HUES64 (cell line): ENCODE data around the gene ZNF606.

ENCODE experiments used
- H3K27ac ChIP-seq: 2 replicates; pipeline ENCODE4 v1.7.0; 2013; ENCODE audit warnings: low read depth, low read length, inconsistent platforms
- H3K27me3 ChIP-seq: 2 replicates; pipeline ENCODE4 v1.6.1; 2013; ENCODE audit warnings: mild to moderate bottlenecking, low read length; ENCODE audit not compliant: insufficient read depth
- H3K36me3 ChIP-seq: 2 replicates; pipeline ENCODE4 v1.6.1; 2013; ENCODE audit warnings: mild to moderate bottlenecking, low read length; ENCODE audit not compliant: insufficient read depth
- H3K4me1 ChIP-seq: 2 replicates; pipeline ENCODE4 v1.6.1; 2013; ENCODE audit warnings: mild to moderate bottlenecking, low read length, moderate library complexity; ENCODE audit not compliant: insufficient read depth
- H3K4me3 ChIP-seq: 2 replicates; pipeline ENCODE4 v1.5.1; 2013; ENCODE audit warnings: mild to moderate bottlenecking, low read length, moderate library complexity
- H3K9ac ChIP-seq: 2 replicates; pipeline ENCODE4 v1.6.1; 2013; ENCODE audit warnings: mild to moderate bottlenecking, low read depth, low read length
- H3K9me3 ChIP-seq: 2 replicates; pipeline ENCODE4 v1.6.1; 2013; ENCODE audit warnings: low read depth, low read length; ENCODE audit not compliant: insufficient read depth
- WGBS: fragments of 150-250, 120-280 bp; methylation state at CpG from one replicate; pipeline ENCODE4 v1.1.7; 2013; ENCODE audit warnings: missing lambda C conversion rate; 5-methylcytosine and 5-hydroxymethylcytosine counted together

The ZNF606 gene

GRCh38 chr19:58037927-58038687 lies 35.5 kb upstream of the ZNF606 start:
- Histone ChIP-seq H3K4me3 (peak overlapping the region; percentile 25), H3K9me3 (peaks cover 6% of the 10 kb centered on the region; the same call in 1 of the 2 replicates), H3K27ac (no peak overlapping the region), H3K36me3 (no peaks in the 10 kb centered on the region), H3K4me1 (peaks cover 6% of the 10 kb centered on the region), H3K27me3 (peaks cover 5% of the 10 kb centered on the region; the same call in 1 of the 2 replicates), H3K9ac (no peak overlapping the region)
- 82% methylated on average over 43 of the region's 44 CpGs for WGBS

GRCh38 chr19:58035863-58036262 lies 33.2 kb upstream of the ZNF606 start:
- 71% methylated on average over 8 of the region's 8 CpGs for WGBS
- peaks cover 5% of the 10 kb centered on the region for H3K9me3 ChIP-seq

GRCh38 chr19:58034477-58034793 lies 31.8 kb upstream of the ZNF606 start:
- Histone ChIP-seq H3K9ac (no peak overlapping the region), H3K36me3 (no peaks in the 10 kb centered on the region), H3K4me3 (peak overlapping the region; percentile 62), H3K9me3 (peaks cover 5% of the 10 kb centered on the region), H3K27ac (no peak overlapping the region), H3K27me3 (no peaks in the 10 kb centered on the region; the same call in 1 of the 2 replicates), H3K4me1 (peaks cover 6% of the 10 kb centered on the region)
- 52% methylated on average over 19 of the region's 20 CpGs for WGBS

More at GRCh38 chr19:58035863-58036262, 33.2 kb upstream of the ZNF606 start:
- H3K27ac ChIP-seq = no peak overlapping the region
- H3K4me3 ChIP-seq = no peak overlapping the region
- no peaks in the 10 kb centered on the region; the same call in 1 of the 2 replicates for H3K27me3 ChIP-seq
- no peaks in the 10 kb centered on the region for H3K36me3 ChIP-seq
- no peak overlapping the region for H3K9ac ChIP-seq
- peaks cover 6% of the 10 kb centered on the region for H3K4me1 ChIP-seq

- Histone ChIP-seq H3K9ac (peak within 1 kb of the TSS; percentile 58), H3K4me3 (peak within 1 kb of the TSS; percentile 62), H3K27ac (no peak within 1 kb of the TSS), H3K4me1 (peaks cover 6% of the 10 kb centered on the region), H3K9me3 (peaks cover 1% of the 10 kb centered on the region), H3K36me3 (no peaks in the 10 kb centered on the region), H3K27me3 (no peaks in the 10 kb centered on the region; the same call in 1 of the 2 replicates)
- WGBS = 54% methylated on average over 101 of the region's 101 CpGs
These were observed 31.3 kb upstream of the ZNF606 start, which contains the start of gene ZSCAN1 for GRCh38 chr19:58033741-58034476. ZSCAN1 (plus strand) TSS chr19:58034025; CDS start chr19:58037837, 3,812 bp downstream.

- H3K9ac ChIP-seq = no peak overlapping the region
- no peak overlapping the region for H3K27ac ChIP-seq
- H3K36me3 ChIP-seq = no peaks in the 10 kb centered on the region
- WGBS = 87% methylated on average over 12 of the region's 12 CpGs
- H3K9me3 ChIP-seq = peaks cover 12% of the 10 kb centered on the region
- H3K4me3 ChIP-seq = no peak overlapping the region
- no peaks in the 10 kb centered on the region for H3K4me1 ChIP-seq
- no peaks in the 10 kb centered on the region for H3K27me3 ChIP-seq
These were observed 22.0 kb upstream of the ZNF606 start for GRCh38 chr19:58024661-58025060.

- 89% methylated on average over 4 of the region's 4 CpGs for WGBS
- H3K36me3 ChIP-seq = no peaks in the 10 kb centered on the region
- H3K9me3 ChIP-seq = peaks cover 9% of the 10 kb centered on the region
- H3K27me3 ChIP-seq = no peaks in the 10 kb centered on the region
- H3K9ac ChIP-seq = no peak overlapping the region
- H3K4me1 ChIP-seq = no peaks in the 10 kb centered on the region
- H3K4me3 ChIP-seq = no peak overlapping the region
- no peak overlapping the region for H3K27ac ChIP-seq
These were observed 19.7 kb upstream of the ZNF606 start for GRCh38 chr19:58022283-58022660.

GRCh38 chr19:58021541-58022282 lies 19.1 kb upstream of the ZNF606 start:
- no peaks in the 10 kb centered on the region for H3K36me3 ChIP-seq
- no peak overlapping the region for H3K27ac ChIP-seq
- 75% methylated on average over 29 of the region's 30 CpGs for WGBS
- H3K27me3 ChIP-seq = no peaks in the 10 kb centered on the region
- no peak overlapping the region for H3K4me3 ChIP-seq
- H3K4me1 ChIP-seq = no peaks in the 10 kb centered on the region
- peaks cover 9% of the 10 kb centered on the region for H3K9me3 ChIP-seq
- no peak overlapping the region for H3K9ac ChIP-seq

GRCh38 chr19:58020129-58020528 lies 17.5 kb upstream of the ZNF606 start:
- H3K27ac ChIP-seq = no peak overlapping the region
- H3K4me1 ChIP-seq = no peaks in the 10 kb centered on the region
- no peak overlapping the region for H3K4me3 ChIP-seq
- no peaks in the 10 kb centered on the region for H3K36me3 ChIP-seq
- H3K9me3 ChIP-seq = peaks cover 3% of the 10 kb centered on the region; the same call in 1 of the 2 replicates
- 72% methylated on average over 7 of the region's 7 CpGs for WGBS
- H3K27me3 ChIP-seq = no peaks in the 10 kb centered on the region
- no peak overlapping the region for H3K9ac ChIP-seq

- Histone ChIP-seq H3K9me3 (peaks cover 17% of the 10 kb centered on the region; the same call in 1 of the 2 replicates), H3K36me3 (no peaks in the 10 kb centered on the region), H3K9ac (no peak overlapping the region), H3K27ac (no peak overlapping the region), H3K27me3 (no peaks in the 10 kb centered on the region), H3K4me3 (no peak overlapping the region), H3K4me1 (no peaks in the 10 kb centered on the region)
- 85% methylated on average over 5 of the region's 5 CpGs for WGBS
These were observed 11.5 kb upstream of the ZNF606 start for GRCh38 chr19:58014141-58014540.

- H3K9ac ChIP-seq = no peak overlapping the region
- H3K4me3 ChIP-seq = no peak overlapping the region
- peaks cover 36% of the 10 kb centered on the region; the same call in 1 of the 2 replicates for H3K9me3 ChIP-seq
- H3K27me3 ChIP-seq = no peaks in the 10 kb centered on the region
- no peak overlapping the region for H3K27ac ChIP-seq
- peaks cover 21% of the 10 kb centered on the region for H3K36me3 ChIP-seq
- WGBS = 97% methylated on average over 21 of the region's 22 CpGs
- H3K4me1 ChIP-seq = no peaks in the 10 kb centered on the region
These were observed 7.9 kb upstream of the ZNF606 start for GRCh38 chr19:58010507-58010906.
